ENCODE data around the gene SYTL5.

- TF ChIP-seq MAX (IDR thresholded peaks at IDR 0.05) (no peak), SMC3 (IDR thresholded peaks at IDR 0.05) (no peak), JUN (IDR thresholded peaks at IDR 0.05) (no peak), CTCF (IDR thresholded peaks at IDR 0.05) (no peak), USF2 (IDR thresholded peaks at IDR 0.05) (no peak), RAD21 (conservative IDR thresholded peaks at IDR 0.05 in 1 of 2, IDR thresholded peaks at IDR 0.05 in 1 of 2) (no peak), EP300 (IDR thresholded peaks at IDR 0.05) (no peak), ELK1 (IDR thresholded peaks at IDR 0.05; ENCODE audit: low read depth, low read length) (no peak), CEBPB (IDR thresholded peaks at IDR 0.05) (no peak), RCOR1 (IDR thresholded peaks at IDR 0.05; ENCODE audit: low read depth, low read length) (no peak), SREBF2 (IDR thresholded peaks at IDR 0.05) (no peak)
Measured at GRCh38 chrX:38172596-38172995, 166.2 kb downstream of the SYTL5 start.

Data from A549 (cell line).